Measurements from ENCODE around the gene FBXL3.

- no peak for TF ChIP-seq ZNF292 (tag by site-specific recombination; IDR thresholded peaks at IDR 0.05; ENCODE audit: borderline replicate concordance, low read depth)
- TF ChIP-seq ZNF580 (tag by site-specific recombination; IDR thresholded peaks at IDR 0.05), result no peak
- TF ChIP-seq CTCF (tag by site-specific recombination; IDR thresholded peaks at IDR 0.05), result no peak
- no peak for TF ChIP-seq ELK4 (IDR thresholded peaks at IDR 0.05; ENCODE audit: borderline replicate concordance, low read depth, low read length)
- no peak for TF ChIP-seq ZNF302 (tag by site-specific recombination; IDR thresholded peaks at IDR 0.05; ENCODE audit: low read depth)
- TF ChIP-seq ZNF843 (tag by site-specific recombination; IDR thresholded peaks at IDR 0.05), result no peak
- no peak for TF ChIP-seq ZBTB1 (tag by site-specific recombination; IDR thresholded peaks at IDR 0.05)
- TF ChIP-seq ZNF394 (tag by site-specific recombination; IDR thresholded peaks at IDR 0.05; ENCODE audit: borderline replicate concordance), result no peak
- TF ChIP-seq ZFP37 (tag by site-specific recombination; IDR thresholded peaks at IDR 0.05), result no peak
- TF ChIP-seq KLF16 (tag by site-specific recombination; IDR thresholded peaks at IDR 0.05), result no peak
Measured at GRCh38 chr13:77061362-77061761, 34.4 kb upstream of the FBXL3 start.

Measured in HEK293 (cell line).